ENCODE data around the gene SLC6A4.

DNA sequence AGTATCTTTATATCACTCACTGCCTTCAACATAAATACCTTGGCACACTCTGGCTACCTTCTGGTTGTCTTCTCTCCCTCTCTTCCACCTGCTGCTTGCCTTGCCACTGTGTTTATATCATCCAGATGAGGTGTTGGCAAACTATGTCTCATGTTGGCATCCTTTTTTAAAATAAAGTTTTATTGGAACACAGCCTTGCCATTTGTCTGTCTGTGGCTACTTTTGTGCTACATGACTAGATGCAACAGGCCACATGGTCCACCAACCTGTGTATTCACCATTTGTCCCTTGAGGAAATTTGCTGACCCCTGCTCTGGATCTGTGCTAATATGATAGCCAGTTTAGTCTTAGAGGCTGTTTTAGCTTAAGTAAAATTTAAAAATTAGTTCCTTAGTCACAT, 82.0 kb downstream of the SLC6A4 start:
- no peak for TF ChIP-seq EZH2 (optimal IDR thresholded peaks at IDR 0.05; ENCODE audit: low read depth, low read length)
- TF ChIP-seq, protein P1, sequence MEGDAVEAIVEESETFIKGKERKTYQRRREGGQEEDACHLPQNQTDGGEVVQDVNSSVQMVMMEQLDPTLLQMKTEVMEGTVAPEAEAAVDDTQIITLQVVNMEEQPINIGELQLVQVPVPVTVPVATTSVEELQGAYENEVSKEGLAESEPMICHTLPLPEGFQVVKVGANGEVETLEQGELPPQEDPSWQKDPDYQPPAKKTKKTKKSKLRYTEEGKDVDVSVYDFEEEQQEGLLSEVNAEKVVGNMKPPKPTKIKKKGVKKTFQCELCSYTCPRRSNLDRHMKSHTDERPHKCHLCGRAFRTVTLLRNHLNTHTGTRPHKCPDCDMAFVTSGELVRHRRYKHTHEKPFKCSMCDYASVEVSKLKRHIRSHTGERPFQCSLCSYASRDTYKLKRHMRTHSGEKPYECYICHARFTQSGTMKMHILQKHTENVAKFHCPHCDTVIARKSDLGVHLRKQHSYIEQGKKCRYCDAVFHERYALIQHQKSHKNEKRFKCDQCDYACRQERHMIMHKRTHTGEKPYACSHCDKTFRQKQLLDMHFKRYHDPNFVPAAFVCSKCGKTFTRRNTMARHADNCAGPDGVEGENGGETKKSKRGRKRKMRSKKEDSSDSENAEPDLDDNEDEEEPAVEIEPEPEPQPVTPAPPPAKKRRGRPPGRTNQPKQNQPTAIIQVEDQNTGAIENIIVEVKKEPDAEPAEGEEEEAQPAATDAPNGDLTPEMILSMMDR (IDR thresholded peaks at IDR 0.05; ENCODE audit: low read length): no peak
- no peak for TF ChIP-seq EZH2phosphoT487 (IDR thresholded peaks at IDR 0.05; ENCODE audit: low read length)

Data from MM.1S (cell line).